Astrocyte (in vitro differentiated cells and primary cell): ENCODE results near the gene NTM.

Experiments used
- CTCF ChIP-seq: IDR thresholded peaks from 2 replicates; pipeline ENCODE4 v1.5.1; 2011; ENCODE audit warnings: low read depth, mild to moderate bottlenecking, inconsistent platforms, low read length, moderate library complexity; ENCODE audit not compliant: insufficient read depth
- EZH2 ChIP-seq: IDR thresholded peaks from 2 replicates; pipeline ENCODE4 v1.6.1; 2012; ENCODE audit warnings: mild to moderate bottlenecking, low read length, inconsistent platforms; ENCODE audit not compliant: insufficient read depth

GRCh38 chr11:131649856-131650255 is 279.4 kb downstream of the NTM start:
- TF ChIP-seq CTCF (no peak), EZH2 (no peak)
